Vagina (tissue), 2 donors: ENCODE results near the gene MINDY4B.

Experiments used
- POLR2AphosphoS5 ChIP-seq, 2 donors: sonication (generic); formaldehyde crosslinking; IDR thresholded peaks; one replicate each; pipeline ENCODE4 v1.9.0; 2017; ENCODE audit warnings: antibody characterized with exemption in 2 of 2, mild to moderate bottlenecking in 2 of 2, low read depth in 1 of 2; ENCODE audit not compliant: insufficient read depth in 1 of 2
- TF ChIP-seq, protein P1 (sequence below), 3 experiments: fragments of 450-650 bp in 2 of 3; fragments of 200-600 bp in 1 of 3; sonication (generic) in 1 of 3; IDR thresholded peaks; one replicate each; pipeline ENCODE4 v1.5.1; 2017 to 2019; ENCODE audit warnings: antibody characterized with exemption in 3 of 3, mild to moderate bottlenecking in 2 of 3, moderate library complexity in 2 of 3

DNA sequence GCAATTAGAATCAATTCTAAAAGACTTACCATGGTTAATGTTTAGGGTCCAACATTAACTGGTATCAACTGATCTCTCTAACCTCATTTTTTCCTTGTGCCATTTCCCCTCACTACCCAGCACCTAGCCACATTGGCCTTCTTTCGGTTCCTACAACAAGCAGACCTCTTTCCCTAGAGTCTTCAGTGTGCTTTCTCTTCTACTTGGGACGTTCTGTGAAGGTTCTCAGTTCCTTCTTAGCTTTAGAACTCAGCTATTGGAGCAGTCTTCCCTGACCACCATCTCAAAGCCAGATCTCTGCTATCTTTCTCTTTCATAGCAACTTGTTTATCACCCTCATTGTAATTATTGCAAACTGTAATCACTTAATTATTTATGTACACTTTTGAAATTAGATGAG, 31.5 kb upstream of the MINDY4B start:
- TF ChIP-seq, protein P1, sequence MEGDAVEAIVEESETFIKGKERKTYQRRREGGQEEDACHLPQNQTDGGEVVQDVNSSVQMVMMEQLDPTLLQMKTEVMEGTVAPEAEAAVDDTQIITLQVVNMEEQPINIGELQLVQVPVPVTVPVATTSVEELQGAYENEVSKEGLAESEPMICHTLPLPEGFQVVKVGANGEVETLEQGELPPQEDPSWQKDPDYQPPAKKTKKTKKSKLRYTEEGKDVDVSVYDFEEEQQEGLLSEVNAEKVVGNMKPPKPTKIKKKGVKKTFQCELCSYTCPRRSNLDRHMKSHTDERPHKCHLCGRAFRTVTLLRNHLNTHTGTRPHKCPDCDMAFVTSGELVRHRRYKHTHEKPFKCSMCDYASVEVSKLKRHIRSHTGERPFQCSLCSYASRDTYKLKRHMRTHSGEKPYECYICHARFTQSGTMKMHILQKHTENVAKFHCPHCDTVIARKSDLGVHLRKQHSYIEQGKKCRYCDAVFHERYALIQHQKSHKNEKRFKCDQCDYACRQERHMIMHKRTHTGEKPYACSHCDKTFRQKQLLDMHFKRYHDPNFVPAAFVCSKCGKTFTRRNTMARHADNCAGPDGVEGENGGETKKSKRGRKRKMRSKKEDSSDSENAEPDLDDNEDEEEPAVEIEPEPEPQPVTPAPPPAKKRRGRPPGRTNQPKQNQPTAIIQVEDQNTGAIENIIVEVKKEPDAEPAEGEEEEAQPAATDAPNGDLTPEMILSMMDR (IDR thresholded peaks at IDR 0.05) = no peak
- TF ChIP-seq POLR2AphosphoS5 (IDR thresholded peaks at IDR 0.05; ENCODE audit: insufficient read depth in 1 of 2, low read depth in 1 of 2) = no peak
